Kidney capillary endothelial cell (primary cell): ENCODE results near the gene DSTYK.
"Not testable (repeated sequence)": the region's sequence is repeated elsewhere in the genome, so short reads cannot be mapped to it uniquely, and the experiment has no call there.

Experiments
- DNase-seq: peaks from one replicate; pipeline ENCODE4 v3.0.0-alpha.2; 2018; ENCODE audit warnings: low spot score

Gene DSTYK

DNA sequence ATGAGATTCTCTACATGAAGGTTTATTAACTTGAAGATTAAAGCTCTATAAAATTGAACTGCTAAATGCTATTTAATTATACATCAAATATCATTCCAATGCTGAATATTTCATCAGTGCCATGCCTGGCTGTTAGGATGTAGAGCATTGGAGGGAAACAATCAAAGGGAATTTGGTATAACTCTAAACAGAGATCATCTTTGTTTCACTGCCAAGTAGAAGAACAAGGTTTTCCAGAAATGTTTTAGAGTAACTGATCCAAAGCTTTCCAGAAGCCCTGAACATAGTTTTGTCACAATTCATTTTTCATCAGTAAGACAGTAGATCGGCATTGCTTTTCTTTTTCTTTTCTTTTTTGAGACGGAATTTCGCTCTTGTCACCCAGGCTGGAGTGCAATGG lies 5.9 kb upstream of the DSTYK start:
- DNase-seq, result no peak

DNA sequence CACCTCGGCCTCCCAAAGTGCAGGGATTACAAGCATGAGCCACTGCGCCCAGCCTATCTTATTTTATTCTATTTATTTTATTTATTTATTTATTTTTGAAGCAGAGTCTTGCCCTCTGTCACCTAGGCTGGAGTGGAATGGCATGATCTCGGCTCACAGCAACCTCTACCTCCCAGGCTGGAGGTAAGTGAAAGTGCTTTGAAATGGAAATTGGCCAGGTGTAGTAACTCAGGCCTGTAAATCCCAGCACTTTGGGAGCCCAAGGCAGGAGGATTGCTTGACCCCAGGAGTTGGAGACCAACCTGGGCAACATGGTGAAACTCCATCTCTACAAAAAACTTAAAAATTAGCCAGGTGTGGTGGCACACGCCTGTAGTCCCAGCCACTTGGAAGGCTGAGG lies 5.1 kb upstream of the DSTYK start:
- no peak for DNase-seq

DNA sequence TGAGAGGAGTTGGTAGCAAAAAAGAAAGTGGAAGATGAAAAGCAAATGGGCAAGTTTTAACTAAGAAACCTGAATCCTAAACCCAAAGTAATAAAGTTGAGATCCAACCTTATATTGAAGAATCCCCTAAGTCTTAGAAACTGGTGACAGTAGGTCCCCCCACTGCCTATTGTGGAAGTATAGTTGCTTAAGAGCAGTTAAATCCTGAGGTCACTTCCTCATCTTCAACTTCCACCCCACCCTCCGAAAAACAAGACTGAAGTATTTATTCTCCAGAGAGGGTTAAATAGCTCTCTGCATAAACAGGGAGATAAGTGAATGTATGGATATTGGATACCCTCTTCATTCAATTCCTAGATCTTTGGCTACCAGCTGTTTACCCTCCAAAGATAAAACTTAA lies 3.3 kb upstream of the DSTYK start:
- DNase-seq, result no peak

DNA sequence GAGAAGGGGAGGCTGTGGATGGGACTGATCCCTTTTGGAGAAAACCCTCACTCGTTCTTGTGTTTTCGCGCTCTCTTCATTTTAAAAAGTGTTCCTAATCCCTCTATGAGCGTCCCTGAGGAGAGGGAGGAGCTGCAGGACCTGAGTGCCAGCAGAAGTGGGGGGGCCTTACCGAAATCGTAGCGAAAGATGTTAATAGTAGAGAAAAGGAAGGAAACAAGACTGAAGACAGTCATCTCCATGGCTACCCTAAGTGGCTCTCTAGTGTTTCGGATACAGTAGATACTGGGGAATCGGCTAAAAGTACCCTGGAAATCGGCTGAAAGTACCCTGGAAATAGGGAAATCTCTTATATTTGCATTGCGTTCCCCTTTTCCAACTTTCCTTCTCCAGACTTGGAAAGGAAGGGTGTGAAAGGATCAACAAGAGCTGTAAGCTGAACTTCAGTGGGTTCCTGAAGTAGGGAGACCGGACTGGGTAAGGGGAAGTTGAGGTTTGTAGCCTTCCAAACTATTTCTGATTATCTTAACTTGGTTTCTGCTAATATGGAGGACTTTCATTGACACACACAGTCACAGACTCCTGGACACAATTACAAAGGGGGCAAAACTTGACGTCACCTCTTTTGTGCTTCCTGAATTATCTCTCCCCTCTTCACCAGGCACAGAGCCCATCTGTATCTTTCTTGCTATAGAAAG lies 486 bp upstream of the DSTYK start:
- DNase-seq, result no peak

DNA sequence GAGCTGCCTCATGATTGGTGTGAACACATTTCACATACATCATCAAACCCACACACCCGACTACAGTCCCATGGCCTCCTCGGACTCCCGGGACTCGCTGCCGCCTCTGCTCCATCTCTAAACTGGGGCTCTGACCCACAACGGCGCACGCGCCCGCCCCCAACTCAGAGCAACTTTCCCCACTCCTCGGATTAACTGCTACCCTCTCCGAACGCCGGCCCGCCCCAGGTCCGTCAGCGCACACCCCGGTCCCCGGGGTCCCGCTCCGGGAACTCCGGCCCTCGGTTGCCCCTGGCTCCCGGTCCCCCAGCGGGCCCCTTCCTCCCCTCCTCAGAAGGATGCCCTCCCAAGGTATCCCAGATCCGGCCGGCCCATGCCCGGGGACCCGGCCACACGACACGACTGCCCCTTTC lies 740 bp downstream of the DSTYK start:
- no peak for DNase-seq

DNA sequence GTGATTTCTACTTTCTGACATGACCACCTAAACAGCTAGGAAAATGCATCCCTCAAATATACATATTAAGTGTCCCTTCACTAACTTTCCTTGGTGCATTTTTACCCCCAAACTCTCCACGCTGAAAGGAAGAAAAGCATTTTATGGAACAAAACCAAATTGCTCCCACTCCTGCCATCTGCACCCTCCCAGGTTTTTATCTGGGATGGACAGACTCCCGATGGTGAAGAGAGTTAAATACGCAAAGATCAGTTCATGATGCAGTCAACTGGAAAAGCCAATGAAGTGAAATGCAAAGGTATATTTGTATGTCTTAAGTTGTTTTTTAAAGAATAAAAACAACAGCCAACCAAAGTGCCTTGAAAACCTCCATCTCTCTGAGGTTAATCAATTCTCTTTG lies 2.7 kb downstream of the DSTYK start:
- DNase-seq, result no peak

DNA sequence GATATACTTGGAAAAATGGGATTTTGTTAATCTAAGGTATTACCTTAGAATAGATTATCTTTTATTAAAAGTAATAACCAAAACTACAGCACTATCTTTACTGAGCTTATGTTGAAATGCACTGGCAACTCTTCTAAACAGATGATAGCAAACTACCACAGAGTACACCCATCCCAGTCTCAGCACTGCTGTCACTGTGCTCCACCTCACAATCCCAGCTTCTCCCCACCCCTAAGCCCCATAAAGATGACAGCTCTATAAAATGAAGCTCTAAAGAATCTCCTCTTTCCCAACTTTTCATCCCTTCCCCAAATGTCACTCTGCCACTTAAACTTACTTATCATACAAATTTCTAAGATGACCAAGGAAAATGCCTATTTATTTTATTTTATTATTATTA lies 6.4 kb downstream of the DSTYK start:
- no peak for DNase-seq

DNA sequence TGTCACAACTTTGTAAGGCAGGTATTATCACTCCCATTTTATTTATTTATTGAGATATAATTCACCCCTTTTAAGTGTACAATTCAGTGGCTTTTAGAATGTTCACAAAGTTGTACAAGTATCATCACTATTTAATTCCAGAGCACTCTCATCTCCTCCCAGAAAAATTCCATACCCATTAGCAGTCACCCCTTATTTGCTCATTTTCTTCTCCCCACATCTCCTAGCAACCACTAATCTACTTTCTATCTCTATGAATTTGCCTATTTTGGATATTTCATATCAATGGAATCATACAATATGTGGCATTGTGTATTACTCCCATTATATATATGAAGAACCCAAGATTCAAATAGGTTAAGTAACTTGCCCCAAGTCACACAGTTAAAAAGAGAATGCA lies 7.0 kb downstream of the DSTYK start:
- DNase-seq, result no peak

DNA sequence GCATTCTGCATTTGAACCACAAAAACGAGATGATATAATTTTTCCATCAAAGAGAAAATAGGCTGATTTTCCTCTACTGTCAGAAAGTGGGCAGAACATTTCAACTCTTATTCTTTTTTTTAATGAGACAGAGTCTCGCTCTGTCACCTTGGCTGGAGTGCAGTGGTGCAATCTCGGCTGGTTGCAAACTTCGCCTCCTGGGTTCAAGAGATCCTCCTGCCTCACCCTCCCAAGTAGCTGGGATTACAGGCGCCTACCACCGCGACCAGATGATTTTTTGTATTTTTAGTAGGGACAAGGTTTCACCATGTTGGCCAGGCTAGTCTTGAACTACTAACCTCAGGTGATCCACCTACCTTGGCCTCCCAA lies 11.6 kb downstream of the DSTYK start:
- no peak for DNase-seq

DNA sequence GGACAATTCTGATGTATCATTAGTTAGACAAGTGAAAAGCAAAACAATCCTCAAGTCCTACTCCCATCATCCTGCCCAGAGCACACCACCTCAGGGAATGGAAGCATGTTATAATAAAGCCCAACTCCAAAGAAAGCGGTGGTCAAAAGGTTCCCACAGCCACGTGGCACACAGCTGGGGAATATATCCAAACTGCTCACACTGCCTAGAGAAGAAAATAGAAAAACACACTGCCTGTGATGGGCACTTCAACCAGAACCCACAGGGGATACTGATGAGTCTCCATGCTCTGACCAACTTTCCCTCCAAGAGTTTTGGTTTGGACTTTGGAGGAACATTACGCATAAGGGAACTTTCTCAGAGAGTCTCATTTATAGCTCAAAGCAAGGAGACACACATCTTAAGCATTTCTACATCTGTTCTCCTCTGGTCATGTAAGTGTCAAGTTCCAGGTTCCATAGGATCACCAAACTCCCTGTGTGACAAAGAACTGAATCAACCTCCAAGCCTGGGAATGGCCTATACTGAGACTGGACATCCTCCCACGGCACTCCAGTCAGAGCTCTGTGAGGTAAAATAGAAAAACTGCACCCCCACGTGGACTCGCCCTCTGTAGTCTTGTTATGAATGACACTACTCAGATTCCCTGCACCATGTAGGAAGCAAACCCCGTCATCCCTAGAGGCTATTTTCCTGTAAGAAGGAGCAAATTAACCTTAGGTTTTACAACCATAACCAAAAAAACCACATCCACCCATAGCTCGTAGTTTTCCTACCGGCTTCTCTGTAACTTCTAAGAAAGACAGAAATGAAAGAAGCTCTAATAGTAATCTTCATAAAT lies 12.2 kb downstream of the DSTYK start:
- DNase-seq, result no peak

DNA sequence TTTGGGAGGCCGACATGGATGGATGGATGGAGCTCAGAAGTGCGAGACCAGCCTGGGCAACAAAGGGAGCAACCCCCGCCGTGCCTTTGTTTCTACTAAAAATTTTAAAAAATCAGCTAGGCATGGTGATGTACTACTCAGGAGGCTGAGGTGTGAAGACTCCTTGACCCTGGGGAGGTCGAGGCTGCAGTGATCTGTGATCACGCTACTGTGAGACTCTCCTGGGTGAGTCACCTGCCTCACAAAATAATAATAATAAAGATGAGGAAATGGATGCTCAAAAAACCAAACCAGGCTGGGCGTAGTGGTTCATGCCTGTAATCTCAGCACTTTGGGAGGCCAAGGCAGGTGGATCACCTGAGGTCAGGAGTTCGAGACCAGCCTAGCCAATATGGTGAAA lies 19.2 kb downstream of the DSTYK start:
- DNase-seq, result no peak

DNA sequence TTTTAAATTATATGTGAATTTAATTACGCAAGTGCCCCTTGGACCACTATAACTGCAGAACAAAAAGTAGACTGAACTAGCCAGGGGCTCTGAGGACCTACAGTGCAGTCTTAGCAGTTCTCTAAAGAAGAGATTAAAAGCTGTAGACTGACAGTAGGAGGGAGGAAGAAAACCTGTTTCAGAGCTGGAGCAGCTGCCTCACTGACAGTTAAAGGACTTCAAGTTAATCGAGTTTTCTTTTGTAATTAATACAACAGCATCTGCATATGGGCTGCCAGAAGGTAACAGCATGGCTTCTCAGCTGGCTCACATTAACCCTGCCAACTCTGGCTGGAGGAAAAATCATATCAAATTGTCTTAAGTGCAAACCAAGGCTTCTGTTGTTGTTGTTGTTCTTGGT lies 19.9 kb downstream of the DSTYK start:
- DNase-seq, result no peak

DNA sequence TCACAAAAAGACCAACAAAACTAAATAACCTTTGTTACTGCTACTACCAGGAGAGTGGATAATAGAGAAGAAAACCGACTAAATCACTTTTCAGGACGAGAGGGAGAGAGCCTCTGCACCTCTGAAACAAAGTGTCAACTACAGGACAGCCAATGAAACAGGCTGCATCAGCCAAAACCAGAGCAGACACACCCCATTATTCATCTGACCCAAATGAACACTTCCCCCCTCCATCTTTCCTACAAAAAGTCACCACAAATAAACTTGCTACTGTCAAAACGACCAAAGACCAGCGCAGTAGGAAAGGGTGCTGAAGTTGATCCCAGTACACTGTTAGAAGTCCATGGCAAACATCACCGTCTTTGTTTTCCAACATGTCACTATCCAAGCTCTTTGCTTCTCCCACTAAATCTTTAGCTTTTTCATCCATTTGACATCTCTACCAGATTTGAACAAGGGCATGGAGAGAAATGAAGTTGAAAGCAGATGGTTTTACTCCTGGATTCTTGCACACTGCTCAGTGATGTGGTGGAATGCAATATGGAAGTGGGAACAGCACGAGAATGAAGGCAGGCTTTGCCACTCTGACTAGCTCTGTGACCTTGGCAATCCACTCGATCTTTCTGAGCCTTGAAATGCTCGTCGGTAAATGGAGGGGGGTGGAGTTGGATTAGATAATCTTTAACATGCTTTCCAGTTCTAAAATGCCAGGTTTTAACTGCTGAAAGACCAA lies 20.5 kb downstream of the DSTYK start:
- DNase-seq, result no peak

DNA sequence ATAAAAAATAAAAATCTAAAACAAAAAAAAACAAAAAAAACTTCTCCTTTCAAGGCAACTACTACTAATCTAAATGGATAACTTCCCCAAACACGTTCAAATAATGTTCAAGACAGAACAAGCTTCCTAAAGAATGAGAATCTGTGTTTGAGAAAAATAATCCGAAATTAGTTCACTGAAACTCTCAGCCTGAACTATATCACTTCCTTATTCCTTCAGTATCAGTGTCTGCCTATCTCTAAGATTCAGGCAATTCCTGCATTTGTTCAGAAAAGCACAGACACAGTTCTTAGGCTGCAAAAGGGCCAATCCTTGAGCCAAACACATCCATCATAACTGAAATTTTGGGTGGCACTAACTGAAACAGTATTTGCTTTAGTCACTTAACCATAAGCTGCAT lies 22.4 kb downstream of the DSTYK start:
- DNase-seq, result no peak

DNA sequence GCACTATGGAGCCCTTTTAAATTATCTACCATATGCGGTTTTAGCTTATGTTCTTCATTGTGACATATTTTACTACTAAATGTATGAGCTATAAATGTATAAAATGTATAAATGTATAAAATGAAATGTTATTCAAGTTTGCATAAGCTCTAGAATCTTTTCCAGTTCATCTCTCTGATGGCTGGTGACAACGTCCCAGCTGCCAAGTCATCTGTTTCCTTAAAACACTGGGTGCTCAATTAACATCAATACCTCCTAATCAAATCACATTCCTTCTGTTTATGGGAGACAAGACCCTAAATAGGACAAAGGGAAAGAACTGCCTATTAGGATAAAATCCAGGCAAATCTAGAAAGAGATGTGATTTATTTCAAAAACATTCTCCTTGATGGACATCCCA lies 22.9 kb downstream of the DSTYK start:
- DNase-seq, result no peak

DNA sequence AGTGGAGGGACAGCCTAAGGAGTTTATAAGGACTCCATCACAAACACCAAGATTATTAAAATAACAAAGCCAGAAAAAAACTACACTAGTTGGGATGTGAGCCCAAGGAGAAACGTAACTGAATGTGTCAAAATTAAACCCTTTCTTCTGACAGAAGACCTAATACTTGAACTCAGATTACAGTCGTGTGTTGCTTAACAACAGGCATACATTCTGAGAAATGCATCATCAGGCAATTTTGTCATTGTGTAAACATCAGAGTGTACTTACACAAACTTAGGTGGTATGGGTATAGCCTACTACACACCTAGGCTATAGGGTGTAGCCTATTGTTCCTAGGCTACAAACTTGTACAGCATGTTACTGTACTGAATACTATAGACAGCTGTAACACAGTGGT lies 23.4 kb downstream of the DSTYK start:
- no peak for DNase-seq

DNA sequence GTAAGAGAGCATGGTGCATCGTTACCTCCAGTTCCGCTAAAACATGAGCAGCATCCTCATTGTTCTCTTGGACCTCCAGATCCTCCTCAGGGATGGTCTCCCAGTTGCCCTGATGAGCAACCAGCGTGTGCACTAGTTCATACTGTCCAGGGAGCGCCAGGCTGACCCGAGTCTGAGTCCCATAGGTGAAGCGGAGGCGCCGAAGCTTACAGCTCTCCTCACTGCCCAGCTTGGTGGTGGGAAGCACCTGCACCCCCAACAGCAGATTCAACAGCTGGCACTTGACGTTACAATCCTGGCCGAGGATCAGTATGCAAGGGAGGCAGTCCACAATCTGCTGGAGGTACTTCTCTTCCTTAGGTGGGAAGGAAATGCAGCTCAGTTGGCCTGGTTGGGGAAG lies 24.1 kb downstream of the DSTYK start:
- no peak for DNase-seq

DNA sequence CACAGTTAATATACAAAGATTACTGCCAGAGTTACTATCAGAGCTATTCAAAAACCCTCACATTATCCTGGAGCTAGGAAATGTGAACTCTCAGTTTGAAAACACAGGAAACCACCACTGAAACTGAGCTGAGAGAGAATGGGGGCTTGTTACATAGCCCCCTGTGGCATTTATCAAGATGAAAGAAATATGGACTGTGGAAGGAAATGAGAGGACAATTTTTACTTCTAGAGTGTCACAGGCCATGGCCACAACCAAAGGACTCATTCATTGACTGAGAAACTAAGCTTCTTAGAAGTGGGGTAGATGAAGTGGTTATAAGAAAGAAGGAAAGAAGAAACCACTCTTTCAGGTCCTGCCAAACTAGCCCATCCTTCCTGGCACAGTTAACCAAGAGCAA lies 25.3 kb downstream of the DSTYK start:
- DNase-seq, result no peak

DNA sequence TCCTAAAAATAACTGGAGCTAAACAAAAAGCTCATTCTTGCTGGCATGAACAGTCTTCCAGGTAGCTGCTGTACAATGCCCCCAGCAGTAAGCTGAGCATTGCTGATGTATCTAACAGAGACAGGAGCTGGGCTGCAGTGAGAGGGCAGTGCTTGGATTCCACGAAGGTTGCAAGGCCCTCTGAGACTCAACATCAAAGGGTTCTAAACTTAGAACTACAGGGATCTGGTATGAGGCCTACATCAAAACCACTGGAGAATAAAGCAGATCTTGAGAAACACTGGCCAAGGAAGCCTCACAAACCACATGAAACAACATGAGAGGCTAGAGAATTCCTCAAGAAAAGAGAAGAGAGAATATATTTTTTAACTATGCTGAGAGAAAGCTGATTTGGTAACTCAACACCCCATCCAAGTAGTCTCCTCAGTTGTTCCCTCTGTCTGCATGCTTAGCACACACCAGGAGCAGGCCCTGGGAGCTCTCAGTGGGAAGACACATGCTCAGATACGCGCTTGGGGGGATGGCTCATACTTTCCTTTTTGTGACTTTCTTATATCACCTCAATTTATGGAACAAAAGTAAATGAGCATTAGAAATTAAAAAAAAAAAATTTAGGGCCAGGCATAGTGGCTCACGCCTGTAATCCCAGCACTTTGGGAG lies 27.7 kb downstream of the DSTYK start:
- DNase-seq, result no peak

DNA sequence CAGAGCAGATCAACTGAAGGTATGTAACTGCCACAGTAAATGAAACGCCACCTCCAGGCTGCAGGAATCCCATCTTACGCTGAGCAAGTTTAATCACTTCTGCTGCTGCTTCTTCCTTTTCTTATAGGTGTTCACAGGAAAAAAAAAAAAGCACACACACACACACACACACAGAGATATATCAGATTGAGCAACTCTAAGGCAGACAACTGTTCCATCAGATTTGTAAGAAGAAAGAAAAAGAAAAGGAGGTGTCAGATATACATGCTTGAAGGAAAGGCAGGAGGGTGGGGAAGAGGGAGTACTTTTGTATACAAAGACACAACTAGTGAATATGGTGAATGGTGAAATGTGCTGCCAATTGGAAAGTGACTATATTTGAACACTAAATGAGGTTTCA lies 28.6 kb downstream of the DSTYK start:
- no peak for DNase-seq

DNA sequence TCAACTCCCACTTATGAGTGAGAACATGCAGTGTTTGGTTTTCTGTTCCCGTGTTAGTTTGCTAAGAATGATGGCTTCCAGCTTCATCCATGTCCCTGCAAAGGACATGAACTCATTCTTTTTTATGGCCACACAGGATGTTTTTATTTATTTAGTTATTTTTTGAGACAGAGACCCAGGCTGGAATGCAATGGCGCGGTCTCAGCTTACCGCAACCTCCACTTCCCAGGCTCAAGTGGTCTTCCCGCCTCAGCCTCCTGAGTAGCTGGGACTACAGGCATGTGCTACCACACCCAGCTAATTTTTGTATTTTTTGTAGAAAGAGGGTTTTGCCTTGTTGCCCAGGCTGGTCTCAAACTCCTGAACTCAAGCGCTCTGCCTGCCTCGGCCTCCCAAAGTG lies 31.2 kb downstream of the DSTYK start:
- DNase-seq, result not testable (repeated sequence)

DNA sequence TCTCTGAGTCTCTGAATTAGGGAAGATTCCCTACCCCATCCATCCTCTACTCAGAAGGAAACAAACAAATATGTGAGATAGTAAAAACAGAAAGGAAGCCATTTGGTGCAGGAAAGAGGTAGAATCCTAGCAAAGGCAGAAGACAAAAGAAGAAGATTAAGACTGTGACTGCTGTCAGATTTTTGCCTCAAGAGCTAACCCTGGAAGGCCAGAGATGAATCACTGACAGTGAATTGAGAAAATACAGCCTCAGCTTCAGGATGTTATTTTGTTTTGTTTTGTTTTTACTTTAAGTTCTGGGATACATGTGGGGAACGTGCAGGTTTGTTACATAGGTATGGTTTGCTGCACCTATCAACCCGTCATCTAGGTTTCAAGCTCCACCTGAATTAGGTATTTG lies 31.7 kb downstream of the DSTYK start:
- no peak for DNase-seq
